Stromal cell of bone marrow (primary cell): ENCODE measurements around the gene VSTM2B.
A peak's percentile ranks its signal among the peaks of the same experiment; 100 is the strongest.

ENCODE experiments used
- DNase-seq: peaks from one replicate; pipeline ENCODE4 v3.0.0-alpha.2; 2012; ENCODE audit warnings: low read depth

The VSTM2B gene

DNA sequence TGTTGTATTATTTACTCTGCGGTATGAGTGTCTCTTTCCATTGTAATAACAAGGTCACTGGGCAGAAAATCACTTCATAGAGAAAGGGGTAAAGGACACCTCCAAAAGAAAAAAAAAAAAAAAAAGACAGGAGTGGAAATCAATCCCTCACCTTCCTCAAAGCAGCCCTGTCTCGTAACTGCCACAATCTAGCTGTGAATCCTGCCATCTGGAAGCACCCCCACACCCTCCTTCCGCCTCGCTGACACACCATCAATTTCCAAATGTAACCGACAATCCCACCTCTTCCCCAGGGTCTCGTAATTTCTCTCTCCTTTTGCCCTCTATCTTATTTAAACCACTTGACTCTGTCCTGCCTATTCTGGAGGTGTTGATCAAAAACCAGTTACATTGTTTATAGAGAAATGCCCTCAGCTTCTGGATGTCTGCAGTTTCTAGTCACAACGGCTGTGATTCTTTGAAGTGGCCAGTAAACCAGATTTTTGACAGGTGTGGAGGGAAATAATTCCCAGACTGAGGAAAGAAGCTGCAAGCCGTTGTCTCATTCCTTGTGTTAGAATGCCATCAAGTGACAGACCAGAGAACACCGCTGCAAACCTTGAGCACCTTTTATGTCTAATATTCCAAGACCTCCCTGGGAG is 71.2 kb downstream of the VSTM2B start:
- DNase-seq: no peak

GRCh38 chr19:29598036-29598435 is 72.2 kb downstream of the VSTM2B start:
- no peak for DNase-seq

DNA sequence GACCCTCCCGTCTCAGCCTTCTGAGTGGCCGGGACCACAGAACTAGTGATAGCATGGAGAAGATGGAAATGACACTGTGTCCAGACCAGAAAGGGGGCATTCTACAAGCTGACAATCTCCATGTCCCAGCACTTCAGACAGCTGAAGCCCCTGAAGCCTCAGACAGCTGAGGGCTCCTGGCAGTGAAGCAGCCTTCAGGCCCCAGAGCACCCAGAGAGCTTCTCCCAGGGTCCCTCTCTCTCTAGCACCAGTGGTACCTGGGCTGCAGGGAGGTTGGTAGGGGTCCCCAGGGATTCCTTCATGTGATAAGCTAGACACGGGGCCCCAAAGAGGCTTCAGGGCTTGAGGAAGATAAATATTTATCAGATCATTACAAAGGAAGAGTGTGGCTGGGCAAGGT is 72.7 kb downstream of the VSTM2B start:
- DNase-seq: no peak

DNA sequence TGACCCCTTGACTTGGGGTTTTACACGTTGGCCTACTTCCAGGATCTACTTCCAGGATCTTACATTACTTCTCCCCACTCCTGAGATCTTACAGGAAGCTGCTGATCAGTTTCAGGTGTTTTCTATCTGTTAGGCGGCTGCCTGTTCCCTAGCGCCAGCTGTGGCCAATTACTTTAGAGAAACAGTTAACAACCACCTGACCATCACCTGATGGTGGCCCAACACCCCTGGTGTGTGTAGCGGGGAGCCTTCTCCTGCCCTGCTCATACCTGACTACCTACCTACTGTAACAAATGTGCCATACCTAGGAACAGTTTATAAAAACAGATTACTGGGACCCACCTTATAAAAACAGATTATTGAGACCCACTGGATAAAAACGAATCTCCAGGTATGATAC is 77.5 kb downstream of the VSTM2B start:
- DNase-seq: no peak

DNA sequence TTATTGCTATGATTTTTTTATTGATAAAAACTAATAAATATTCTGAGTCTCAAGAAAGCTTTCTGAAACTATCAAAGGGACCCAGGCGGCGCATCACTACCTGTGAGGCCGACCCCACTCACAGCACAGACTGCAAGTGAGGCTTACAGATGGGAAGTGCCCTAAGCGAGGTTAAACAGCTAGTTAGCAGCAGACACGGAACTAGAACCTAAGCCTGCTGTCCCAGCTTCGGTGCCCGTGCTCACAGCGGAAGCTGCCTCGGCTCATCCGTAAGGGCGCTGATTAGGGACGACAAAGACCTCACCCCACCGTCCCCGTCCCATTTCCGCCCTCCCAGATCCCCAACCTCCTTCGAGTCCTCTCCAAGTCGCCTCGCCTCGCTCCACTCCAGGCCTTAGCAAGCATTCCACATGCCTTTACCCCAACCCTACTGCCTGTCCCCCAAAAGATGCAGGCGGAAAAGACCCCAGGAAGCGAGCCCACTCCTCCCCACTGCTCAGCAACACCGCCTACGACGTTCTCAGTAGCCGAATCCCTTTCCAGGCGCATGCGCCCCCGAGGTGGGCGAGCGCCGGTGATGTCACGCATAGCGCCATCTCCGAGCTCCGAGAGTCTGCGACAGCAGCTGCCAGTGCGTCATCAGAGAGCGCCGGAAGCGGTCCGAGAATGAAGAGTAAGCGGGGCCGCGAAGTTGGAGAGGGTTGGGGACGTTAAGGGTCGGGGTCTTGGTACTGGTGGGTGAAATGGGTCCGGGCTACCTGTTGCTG is 80.0 kb downstream of the VSTM2B start, which contains the start of gene POP4:
POP4 (plus strand) TSS at position 631 of the 767 bp plus-strand sequence; CDS start at position 667, 36 bp downstream.
- DNase-seq: peak; percentile 91

DNA sequence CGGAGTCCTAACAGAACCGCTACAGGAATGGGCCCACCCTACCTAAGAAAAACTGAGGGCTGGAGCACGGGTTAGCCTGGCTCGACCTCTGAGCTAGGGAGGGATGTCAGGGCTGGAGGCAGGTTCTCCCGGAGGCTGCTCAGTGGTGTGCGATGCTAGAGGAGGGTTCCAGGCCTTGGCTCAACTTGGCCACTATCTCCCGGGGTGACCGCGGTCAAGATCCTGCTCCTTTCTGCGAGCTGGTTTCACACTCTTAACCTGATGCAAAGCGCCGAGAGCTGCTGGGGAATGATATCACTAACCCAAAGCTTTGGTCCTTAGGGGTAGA is 80.6 kb downstream of the VSTM2B start:
- no peak for DNase-seq

DNA sequence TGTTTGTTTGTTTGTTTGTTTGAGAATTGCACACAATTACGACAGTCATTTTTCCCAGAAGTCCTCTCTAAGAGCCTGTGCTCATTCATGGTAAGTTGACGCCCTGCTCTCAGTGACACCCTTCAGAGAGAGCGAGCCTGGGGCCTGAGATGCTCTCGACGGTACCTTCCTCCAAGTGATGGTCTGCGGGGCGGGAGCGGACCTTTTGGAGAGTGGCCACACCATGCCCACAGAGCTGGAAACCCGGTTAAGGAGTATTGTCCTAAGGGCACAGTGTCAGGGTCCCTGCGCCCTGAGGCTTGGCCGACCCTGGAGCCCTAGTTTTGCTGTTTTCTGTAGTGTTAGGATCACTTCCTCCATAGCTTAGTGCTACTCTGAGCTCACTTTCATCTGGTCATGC is 83.8 kb downstream of the VSTM2B start:
- DNase-seq: no peak

DNA sequence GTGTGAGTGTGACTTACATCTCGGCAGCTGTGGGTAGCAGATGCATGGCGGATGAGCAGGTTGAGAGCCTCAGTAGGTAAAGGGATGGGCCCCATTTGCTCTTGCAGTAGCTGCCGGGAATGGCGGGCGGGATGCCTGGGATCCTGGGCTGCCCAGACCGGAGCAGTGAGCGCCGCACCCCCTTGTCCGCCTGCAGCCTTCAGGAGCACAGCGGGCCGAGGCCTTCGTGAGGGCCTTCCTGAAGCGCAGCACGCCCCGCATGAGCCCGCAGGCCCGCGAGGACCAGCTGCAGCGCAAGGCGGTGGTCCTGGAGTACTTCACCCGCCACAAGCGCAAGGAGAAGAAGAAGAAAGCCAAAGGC is 84.4 kb downstream of the VSTM2B start:
- no peak for DNase-seq

DNA sequence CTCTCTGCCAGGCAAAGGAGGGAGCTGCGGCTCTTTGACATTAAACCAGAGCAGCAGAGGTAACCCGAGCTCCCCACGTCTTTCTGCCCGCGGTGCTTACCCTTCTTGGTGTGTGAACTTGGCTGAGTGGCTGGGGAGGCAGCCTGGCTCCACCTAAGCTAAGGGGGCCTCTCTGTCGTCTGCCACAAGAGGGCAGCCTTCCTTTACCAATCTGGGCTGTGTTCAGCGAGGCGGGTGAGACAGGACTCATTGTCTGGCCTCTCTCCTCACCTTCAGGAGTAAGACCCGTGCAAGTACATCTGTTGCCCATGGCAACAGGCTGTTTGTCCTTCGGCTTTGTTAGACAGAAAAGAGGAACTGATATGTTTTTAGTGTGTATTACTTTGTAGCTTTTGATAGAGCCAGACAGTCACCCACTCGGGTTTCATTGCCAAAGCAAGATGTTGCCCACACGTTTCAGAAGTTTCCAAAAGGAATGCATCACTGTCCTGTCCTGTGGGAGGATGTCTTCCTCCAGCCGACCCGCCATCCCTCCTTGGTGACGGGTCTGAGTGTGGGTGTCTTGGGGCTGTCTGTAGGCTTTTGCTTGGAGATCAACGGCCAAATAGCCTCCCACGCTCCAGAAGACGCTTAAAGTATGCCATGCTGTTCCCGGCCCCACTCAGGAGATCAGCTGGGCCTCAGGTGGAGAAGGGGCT is 84.9 kb downstream of the VSTM2B start:
- DNase-seq: peak; percentile 68

DNA sequence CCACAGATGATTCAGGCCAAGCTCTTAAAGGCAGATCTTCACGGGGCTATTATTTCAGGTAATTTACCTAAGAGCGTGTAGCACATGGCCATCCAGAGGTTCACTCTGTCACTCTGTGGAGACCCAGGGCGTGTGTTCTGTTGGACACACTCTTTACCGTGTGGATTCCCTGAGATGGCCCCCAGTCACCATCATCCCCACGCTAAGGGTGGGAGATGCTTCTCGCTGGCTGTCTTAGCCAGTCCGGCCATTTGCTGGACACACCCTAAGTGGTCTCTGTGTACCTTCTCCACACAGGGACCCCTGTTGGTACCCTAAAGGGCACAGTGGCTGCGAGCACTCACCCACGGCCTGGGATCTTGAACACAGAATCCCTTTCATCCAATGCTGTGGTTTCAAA is 86.3 kb downstream of the VSTM2B start:
- DNase-seq: no peak

- DNase-seq: no peak
Measured at GRCh38 chr19:29612801-29613595, 87.2 kb downstream of the VSTM2B start.

- DNase-seq: no peak
Measured at GRCh38 chr19:29614046-29614445, 88.3 kb downstream of the VSTM2B start.
